Trophoblast cell (in vitro differentiated cells and primary cell): ENCODE measurements around the gene GTF2IRD2.
"Not testable (repeated sequence)": the region's sequence is repeated elsewhere in the genome, so short reads cannot be mapped to it uniquely, and the experiment has no call there.

ENCODE experiments used
- DNase-seq, 2 donors: peaks; one replicate each; pipeline ENCODE4 v3.0.0-alpha.2; 2016
- H2AFZ ChIP-seq: 2 replicates; pipeline ENCODE4 v1.6.1; 2013; ENCODE audit warnings: low read length, moderate library complexity, mild to moderate bottlenecking; ENCODE audit not compliant: insufficient read depth, poor library complexity
- H2AK5ac ChIP-seq: 2 replicates; pipeline ENCODE4 v1.6.1; 2013; ENCODE audit warnings: mild to moderate bottlenecking, low read length
- H2BK120ac ChIP-seq: 2 replicates; pipeline ENCODE4 v1.6.1; 2013; ENCODE audit warnings: low read length, mild to moderate bottlenecking, moderate library complexity; ENCODE audit not compliant: insufficient read depth, poor library complexity
- H2BK12ac ChIP-seq: 2 replicates; pipeline ENCODE4 v1.6.1; 2013; ENCODE audit warnings: mild to moderate bottlenecking, low read length, moderate library complexity
- H2BK5ac ChIP-seq: 2 replicates; pipeline ENCODE4 v1.6.1; 2013; ENCODE audit warnings: low read length, low read depth, moderate library complexity, mild to moderate bottlenecking; ENCODE audit not compliant: poor library complexity
- H3K14ac ChIP-seq: 2 replicates; pipeline ENCODE4 v1.6.1; 2013; ENCODE audit warnings: mild to moderate bottlenecking, low read length
- H3K18ac ChIP-seq: 2 replicates; pipeline ENCODE4 v1.6.1; 2013; ENCODE audit warnings: mild to moderate bottlenecking, low read length
- H3K23ac ChIP-seq: 2 replicates; pipeline ENCODE4 v1.6.1; 2013; ENCODE audit warnings: low read length
- H3K27ac ChIP-seq: 2 replicates; pipeline ENCODE4 v1.5.1; 2013; ENCODE audit warnings: low read depth, mild to moderate bottlenecking, inconsistent platforms, low read length, moderate library complexity
- H3K27me3 ChIP-seq: 2 replicates; pipeline ENCODE4 v1.6.1; 2013; ENCODE audit warnings: inconsistent platforms, mild to moderate bottlenecking, low read length, moderate library complexity; ENCODE audit not compliant: insufficient read depth
- H3K36me3 ChIP-seq, 2 experiments: 1 replicate in 1 of 2; 2 replicates in 1 of 2; pipeline ENCODE4 v1.6.1; 2013; ENCODE audit warnings: low read length in 2 of 2, mild to moderate bottlenecking in 2 of 2, moderate library complexity in 1 of 2; ENCODE audit not compliant: insufficient read depth in 2 of 2, control insufficient read depth in 1 of 2
- H3K4ac ChIP-seq: 2 replicates; pipeline ENCODE4 v1.6.1; 2013; ENCODE audit warnings: low read depth, mild to moderate bottlenecking, low read length, moderate library complexity
- H3K4me1 ChIP-seq, 2 experiments: 1 replicate in 1 of 2; 2 replicates in 1 of 2; pipeline ENCODE4 v1.6.1; 2013; ENCODE audit warnings: low read length in 2 of 2, mild to moderate bottlenecking in 2 of 2, moderate library complexity in 1 of 2; ENCODE audit not compliant: insufficient read depth in 2 of 2, control insufficient read depth in 1 of 2
- H3K4me2 ChIP-seq: 2 replicates; pipeline ENCODE4 v1.6.1; 2013; ENCODE audit warnings: inconsistent platforms, mild to moderate bottlenecking, low read length, moderate library complexity
- H3K4me3 ChIP-seq: 2 replicates; pipeline ENCODE4 v1.5.1; 2013; ENCODE audit warnings: mild to moderate bottlenecking, low read depth, low read length, inconsistent platforms
- H3K79me1 ChIP-seq: one replicate; pipeline ENCODE4 v1.6.1; 2013; ENCODE audit warnings: low read length
- H3K79me2 ChIP-seq: 2 replicates; pipeline ENCODE4 v1.6.1; 2013; ENCODE audit warnings: low read length, mild to moderate bottlenecking; ENCODE audit not compliant: control insufficient read depth, insufficient read depth, poor library complexity
- H3K9ac ChIP-seq: 2 replicates; pipeline ENCODE4 v1.6.1; 2013; ENCODE audit warnings: mild to moderate bottlenecking, low read length
- H3K9me3 ChIP-seq: 2 replicates; pipeline ENCODE4 v1.6.1; 2013; ENCODE audit warnings: low read depth, mild to moderate bottlenecking, control low read depth, inconsistent platforms, low read length; ENCODE audit not compliant: insufficient read depth
- H4K12ac ChIP-seq: 2 replicates; pipeline ENCODE4 v1.6.1; 2013; ENCODE audit warnings: low read depth, mild to moderate bottlenecking, low read length, moderate library complexity
- H4K8ac ChIP-seq: 2 replicates; pipeline ENCODE4 v1.6.1; 2013; ENCODE audit warnings: low read depth, mild to moderate bottlenecking, low read length, moderate library complexity
- H4K91ac ChIP-seq: one replicate; pipeline ENCODE4 v1.6.1; 2013; ENCODE audit warnings: low read depth, mild to moderate bottlenecking, low read length, moderate library complexity
- WGBS: extraction: QIAGEN DNeasy Blood & Tissue Kit; methylation state at CpG from one replicate; pipeline ENCODE4 v1.1.7; 2013; ENCODE audit warnings: missing lambda C conversion rate; ENCODE audit not compliant: insufficient read length, insufficient coverage; ENCODE audit errors: extremely low coverage; 5-methylcytosine and 5-hydroxymethylcytosine counted together

Gene GTF2IRD2

GRCh38 chr7:74821259-74821658 lies 30.1 kb downstream of the GTF2IRD2 start:
- DNase-seq, H3K79me2 ChIP-seq, H2BK12ac ChIP-seq, H4K8ac ChIP-seq, H3K4me2 ChIP-seq, H2BK5ac ChIP-seq, H3K27ac ChIP-seq, H3K23ac ChIP-seq, H3K4me3 ChIP-seq, H3K79me1 ChIP-seq, H3K18ac ChIP-seq, H3K4me1 ChIP-seq, H4K12ac ChIP-seq, H2BK120ac ChIP-seq, H3K14ac ChIP-seq, H2AFZ ChIP-seq, H3K36me3 ChIP-seq, H2AK5ac ChIP-seq, H3K9me3 ChIP-seq, H3K9ac ChIP-seq, H4K91ac ChIP-seq, H3K27me3 ChIP-seq, H3K4ac ChIP-seq: not testable (repeated sequence)
- no CpG with 5 or more reads among the region's 5 CpGs for WGBS

- DNase-seq, H3K4me1 ChIP-seq, H2BK12ac ChIP-seq: not testable (repeated sequence)
Observed at GRCh38 chr7:74820146-74820805, 31.1 kb downstream of the GTF2IRD2 start.

GRCh38 chr7:74815882-74816281 lies 35.5 kb downstream of the GTF2IRD2 start:
- H2BK120ac ChIP-seq, H4K91ac ChIP-seq, H3K14ac ChIP-seq, H3K23ac ChIP-seq, H2BK12ac ChIP-seq, H2AFZ ChIP-seq, H3K27ac ChIP-seq, H4K12ac ChIP-seq, H3K27me3 ChIP-seq, H3K79me2 ChIP-seq, H3K4me3 ChIP-seq, H3K4me1 ChIP-seq, H2BK5ac ChIP-seq, H3K9ac ChIP-seq, H3K4me2 ChIP-seq, H2AK5ac ChIP-seq, H3K18ac ChIP-seq, H3K9me3 ChIP-seq, H3K4ac ChIP-seq, H3K36me3 ChIP-seq, H3K79me1 ChIP-seq, DNase-seq, H4K8ac ChIP-seq: not testable (repeated sequence)
- no CpG with 5 or more reads among the region's 3 CpGs for WGBS

More at GRCh38 chr7:74820146-74820805, 31.1 kb downstream of the GTF2IRD2 start:
- not testable (repeated sequence) for H3K9ac ChIP-seq, H4K12ac ChIP-seq, H3K18ac ChIP-seq, H2AK5ac ChIP-seq, H3K36me3 ChIP-seq, H3K23ac ChIP-seq, H4K8ac ChIP-seq, H3K79me2 ChIP-seq, H4K91ac ChIP-seq, H2AFZ ChIP-seq, H3K4me2 ChIP-seq, H2BK5ac ChIP-seq, H3K14ac ChIP-seq, H3K27me3 ChIP-seq, H3K4ac ChIP-seq, H3K4me3 ChIP-seq, H3K27ac ChIP-seq, H3K79me1 ChIP-seq, H3K9me3 ChIP-seq, H2BK120ac ChIP-seq
- WGBS: no CpG with 5 or more reads among the region's 23 CpGs

- WGBS: no CpG with 5 or more reads among the region's 4 CpGs
- not testable (repeated sequence) for H3K18ac ChIP-seq, H2BK12ac ChIP-seq, H3K4ac ChIP-seq, H3K23ac ChIP-seq, H3K4me1 ChIP-seq, H2BK120ac ChIP-seq, H3K14ac ChIP-seq, H3K9ac ChIP-seq, H3K79me2 ChIP-seq, H3K4me2 ChIP-seq, DNase-seq, H2BK5ac ChIP-seq, H3K27me3 ChIP-seq, H3K36me3 ChIP-seq, H3K9me3 ChIP-seq, H3K27ac ChIP-seq, H4K12ac ChIP-seq, H4K8ac ChIP-seq, H2AK5ac ChIP-seq, H2AFZ ChIP-seq, H3K79me1 ChIP-seq, H3K4me3 ChIP-seq, H4K91ac ChIP-seq
Observed at GRCh38 chr7:74798644-74799043, 52.8 kb downstream of the GTF2IRD2 start.
